NCI-H2081 treated with DMSO at 0.1 percent for 48 hours (cell line): ENCODE data around the gene SLC39A3.

ENCODE experiments used
- DNase-seq: peaks from one replicate; lab custom pipeline; 2025; lab: John Stamatoyannopoulos, UW

The SLC39A3 gene

DNA sequence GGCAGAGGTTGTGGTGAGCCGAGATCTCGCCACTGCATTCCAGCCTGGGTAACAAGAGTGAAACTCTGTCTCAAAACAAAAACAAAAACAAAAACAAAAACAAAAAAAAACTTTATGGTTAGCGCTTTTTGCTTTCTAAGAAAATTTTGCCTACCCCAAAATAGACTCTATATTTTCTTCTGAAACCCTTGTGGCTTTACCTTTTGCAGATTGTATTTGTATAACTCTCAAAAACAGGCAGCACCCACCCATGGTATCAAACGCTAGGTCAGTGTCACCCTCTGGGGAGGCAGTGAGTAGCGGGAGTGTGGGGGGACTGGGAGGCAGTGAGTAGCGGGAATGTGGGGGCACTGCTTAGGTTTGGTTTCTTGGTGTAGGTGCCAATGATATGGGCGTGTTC, 7.5 kb upstream of the SLC39A3 start:
- no peak for DNase-seq

DNA sequence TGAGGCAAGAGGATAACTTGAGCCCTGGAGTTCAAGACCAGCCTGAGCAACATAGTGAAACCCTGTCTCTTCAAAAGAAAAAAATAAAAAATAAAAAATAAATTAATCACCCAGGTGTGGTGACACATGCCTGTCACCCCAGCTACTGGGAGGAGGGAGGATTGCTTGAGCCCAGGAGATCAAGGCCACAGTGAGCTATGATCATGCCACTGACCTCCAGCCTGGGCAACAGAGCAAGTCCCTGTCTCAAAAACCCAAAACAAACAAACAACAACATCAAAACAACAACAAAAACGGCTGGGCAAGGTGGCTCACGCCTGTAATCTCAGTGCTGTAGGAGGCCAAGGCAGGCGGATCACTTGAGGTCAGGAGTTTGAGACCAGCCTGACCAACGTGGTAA, 4.3 kb upstream of the SLC39A3 start:
- DNase-seq, result no peak

DNA sequence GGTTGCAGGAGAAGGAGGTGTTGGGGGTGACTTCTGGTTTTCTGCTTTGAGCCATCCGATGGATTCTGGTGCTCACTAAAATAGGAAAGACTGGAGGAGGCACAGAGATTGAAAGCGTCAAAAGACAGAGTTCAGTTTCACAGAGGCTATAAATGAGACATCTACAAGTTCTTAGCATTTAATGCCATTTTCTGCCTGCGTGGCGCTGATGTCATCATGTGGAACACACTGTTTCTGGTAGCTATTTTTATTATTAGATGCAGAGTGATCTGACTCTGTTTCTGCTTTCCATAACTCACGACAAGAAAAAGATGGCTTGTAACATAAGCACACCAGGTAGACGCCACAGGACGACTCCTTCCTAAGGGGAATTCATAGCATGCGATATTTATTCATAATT, 3.3 kb upstream of the SLC39A3 start:
- DNase-seq, result no peak

DNA sequence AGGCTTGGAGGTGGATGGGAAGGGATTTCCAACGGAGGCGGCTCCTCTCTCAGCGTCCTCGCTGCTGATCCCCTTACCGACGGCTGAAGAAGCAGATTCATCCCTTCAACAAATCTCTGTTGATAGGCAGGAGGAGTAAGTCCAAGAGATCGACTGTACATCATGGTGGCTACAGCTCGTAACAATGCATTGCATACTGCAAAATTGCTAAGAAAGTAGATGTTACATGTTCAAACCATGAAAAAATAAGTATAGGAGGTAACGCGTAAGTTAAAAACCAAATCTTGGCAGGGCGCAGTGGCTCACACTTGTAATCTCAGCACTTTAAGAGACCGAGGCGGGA, 468 bp upstream of the SLC39A3 start:
- DNase-seq, result no peak

DNA sequence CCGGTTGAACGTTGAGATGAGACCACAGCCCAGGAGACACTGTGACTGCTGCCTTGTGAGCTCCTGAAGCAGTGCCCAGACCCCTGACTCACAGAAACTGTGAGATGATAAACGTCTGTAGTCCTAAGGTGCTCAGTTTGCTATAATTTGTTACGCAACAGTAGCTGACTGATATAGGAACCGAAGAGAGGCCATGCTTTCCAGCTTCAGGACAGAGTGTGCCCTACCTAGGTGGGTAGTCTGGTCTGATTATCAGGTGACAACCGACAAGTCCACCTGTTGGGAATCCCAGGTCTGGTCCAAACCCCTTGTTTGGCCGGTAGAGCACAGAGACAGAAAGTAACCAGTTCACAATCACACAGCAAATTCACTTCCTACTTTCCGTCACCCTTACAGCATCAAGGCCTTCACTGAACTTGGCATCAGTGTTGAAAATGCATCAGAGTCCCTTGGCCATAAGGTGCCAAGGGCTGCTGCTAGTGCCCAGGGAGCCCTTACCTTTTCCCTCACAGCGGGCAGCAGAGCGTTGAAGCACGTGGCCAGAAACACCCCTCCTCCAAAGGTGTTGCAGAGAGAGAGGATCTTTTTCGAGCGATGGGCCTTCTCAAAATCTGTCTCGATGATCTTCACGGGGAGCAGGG, 3.1 kb downstream of the SLC39A3 start:
- no peak for DNase-seq

DNA sequence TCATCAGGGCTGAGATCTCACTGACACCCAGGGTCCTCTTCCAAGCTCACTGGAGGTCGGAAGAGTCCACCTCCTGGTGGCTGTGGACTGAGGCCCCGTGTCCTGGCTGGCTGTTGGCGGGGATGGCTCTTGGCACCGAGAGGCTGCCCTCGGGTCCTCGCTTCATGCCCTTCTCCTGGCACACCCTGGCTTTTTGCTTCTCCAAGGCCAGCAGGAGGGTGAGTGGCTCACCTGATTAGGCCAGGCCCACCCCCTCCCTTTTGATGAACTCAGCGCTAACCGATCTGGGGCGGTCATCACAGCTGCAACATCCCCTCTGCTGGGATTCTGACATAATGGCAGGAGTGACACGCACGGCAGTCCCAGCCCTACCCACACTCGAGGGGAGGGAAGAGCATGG, 4.4 kb downstream of the SLC39A3 start:
- DNase-seq, result no peak

DNA sequence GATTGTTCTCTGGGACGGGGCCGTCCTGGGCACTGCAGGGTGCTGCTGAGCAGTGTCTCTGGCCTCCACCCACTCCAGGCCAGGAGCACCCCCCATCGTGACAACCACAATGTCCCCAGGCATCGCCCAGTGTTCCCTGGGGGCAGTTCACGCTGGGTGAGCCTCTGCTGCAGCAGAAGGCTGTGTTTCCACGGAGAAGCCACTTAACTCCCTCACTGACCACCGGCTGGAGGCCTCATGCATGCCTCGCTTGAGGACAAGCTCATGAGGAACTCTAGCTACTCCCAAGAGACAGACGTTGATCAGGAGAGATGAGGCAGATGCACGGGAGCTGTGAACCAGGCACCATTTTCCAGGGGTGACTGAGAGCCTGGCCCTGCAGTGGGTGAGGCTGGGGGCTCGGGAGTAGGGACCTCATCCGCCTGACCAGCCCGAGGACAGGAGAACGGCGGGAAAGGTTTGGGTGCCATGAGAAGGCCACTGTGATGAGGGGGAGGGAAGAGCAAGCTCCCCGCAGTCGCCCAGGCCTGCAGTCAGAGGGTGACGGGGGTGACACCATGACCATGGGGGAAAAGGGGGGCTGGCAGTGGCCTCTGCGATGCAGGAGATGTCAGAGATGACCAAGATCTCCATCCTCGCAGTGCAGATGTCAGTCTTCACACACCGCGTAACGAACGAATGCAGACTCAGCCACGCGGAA, 5.1 kb downstream of the SLC39A3 start:
- no peak for DNase-seq

DNA sequence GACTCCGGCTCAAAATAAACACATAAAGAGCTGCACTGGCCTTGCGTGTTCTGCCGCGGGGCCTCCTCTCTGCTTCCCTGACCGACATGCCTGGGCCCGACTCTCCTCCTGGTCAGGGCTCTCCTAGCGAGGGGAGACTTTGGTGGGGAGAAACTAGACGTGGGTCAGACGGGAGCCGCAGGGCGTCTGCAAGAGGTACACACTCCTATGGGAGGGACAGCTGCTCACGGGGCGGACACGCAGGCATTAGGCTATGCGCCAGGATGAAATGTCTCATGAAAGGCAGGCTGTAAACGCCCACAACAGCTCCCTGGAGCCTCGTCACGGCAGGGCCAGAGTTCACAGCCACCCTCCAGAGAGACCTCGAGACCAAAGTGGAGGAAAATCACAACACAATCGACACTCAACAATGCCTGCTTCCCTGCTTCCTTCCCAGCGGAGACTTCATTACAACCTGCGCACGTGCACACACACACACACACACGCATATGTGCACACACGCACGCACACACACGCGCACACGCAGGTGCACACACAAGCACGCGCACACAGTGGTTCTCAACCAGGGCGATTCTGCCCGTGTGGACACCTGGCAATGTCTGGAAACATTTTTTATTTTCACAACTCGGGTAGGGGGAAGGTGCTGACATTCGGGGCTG, 5.8 kb downstream of the SLC39A3 start:
- no peak for DNase-seq

DNA sequence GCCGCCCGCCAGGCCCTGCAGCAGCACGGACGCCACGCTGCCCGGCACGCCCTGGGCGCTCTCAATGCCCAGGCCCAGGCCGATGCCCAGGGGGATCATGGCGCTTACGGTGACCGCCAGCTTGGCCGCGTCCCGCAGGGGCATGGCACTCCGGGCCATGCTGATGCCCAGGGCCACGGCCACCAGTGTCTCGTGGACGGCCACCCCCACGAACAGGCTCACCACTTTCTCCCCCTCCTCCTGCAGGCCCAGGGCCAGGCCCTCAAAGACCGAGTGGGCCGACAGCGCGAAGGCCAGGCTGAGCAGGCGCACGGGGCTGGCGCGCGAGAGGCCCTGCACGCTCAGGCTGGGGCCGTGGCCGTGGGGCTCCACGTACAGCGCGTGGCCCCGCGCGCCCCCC, 6.9 kb downstream of the SLC39A3 start:
- DNase-seq, result no peak

DNA sequence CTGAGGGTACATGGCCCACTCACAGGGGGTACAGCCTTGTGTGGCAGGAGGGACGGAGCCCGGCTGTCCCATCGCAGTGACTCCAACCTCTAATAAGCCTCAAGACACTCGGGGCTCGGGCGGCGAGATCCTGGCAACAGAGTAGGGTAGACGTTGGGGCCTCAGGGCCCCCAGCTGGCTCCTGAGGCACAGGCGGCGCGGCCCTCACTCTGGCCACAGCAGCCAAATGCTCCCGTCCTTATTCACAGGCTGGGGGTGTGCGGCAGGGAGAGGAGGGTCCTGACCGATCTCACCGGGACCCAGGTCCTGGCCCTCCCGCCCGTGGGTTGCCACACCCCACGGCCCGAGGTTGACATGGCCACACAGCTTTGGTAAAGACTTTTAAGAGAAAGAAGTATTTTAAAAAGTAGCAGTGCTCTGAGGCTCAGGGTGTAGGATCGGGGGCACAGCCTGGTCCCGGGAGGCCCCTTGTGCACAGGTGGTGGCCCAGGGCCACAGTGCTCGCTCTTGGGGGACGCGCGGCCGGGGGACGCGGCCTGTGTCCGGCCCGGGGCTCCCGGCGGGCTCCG, 7.6 kb downstream of the SLC39A3 start:
- no peak for DNase-seq

DNA sequence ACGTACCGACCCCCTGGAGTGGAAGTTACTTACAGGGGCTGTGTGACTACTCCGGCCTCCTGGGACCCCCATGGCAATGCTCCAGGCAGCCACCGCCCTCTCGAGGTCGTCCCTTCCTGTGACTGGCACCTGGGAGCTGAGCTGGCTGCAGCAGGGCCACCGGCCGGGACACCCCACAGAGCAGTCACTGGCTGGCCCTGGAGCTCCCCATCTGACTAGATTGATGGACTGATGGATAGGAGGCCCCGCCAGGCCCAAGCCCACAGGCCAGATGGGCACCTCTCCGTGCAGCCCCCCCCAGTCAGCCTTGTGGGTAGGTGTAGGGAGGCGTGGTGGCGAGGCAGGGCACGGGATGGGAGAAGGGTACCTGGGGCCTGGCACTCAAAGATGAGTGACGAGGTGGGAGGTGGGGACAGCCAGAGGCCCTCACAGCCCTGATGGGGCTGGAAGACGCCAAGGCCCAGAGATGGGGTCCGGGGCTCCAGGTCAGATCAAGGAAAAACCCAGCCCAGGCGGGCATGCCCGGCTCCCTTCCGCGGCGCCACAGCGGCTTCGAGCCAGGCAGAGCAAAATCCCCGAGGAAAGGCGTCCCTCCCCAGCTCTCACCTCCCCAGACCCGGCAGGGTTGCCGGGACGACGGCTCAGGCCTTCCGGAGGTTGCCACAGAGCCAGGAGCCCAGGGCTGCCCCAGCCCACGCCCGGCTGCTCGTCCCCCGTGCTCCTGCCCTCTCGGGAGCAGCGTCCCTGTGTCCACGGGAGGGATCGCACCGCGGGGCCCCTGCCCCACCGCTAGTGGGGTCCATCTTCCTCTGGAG, 8.4 kb downstream of the SLC39A3 start:
- DNase-seq, result no peak

DNA sequence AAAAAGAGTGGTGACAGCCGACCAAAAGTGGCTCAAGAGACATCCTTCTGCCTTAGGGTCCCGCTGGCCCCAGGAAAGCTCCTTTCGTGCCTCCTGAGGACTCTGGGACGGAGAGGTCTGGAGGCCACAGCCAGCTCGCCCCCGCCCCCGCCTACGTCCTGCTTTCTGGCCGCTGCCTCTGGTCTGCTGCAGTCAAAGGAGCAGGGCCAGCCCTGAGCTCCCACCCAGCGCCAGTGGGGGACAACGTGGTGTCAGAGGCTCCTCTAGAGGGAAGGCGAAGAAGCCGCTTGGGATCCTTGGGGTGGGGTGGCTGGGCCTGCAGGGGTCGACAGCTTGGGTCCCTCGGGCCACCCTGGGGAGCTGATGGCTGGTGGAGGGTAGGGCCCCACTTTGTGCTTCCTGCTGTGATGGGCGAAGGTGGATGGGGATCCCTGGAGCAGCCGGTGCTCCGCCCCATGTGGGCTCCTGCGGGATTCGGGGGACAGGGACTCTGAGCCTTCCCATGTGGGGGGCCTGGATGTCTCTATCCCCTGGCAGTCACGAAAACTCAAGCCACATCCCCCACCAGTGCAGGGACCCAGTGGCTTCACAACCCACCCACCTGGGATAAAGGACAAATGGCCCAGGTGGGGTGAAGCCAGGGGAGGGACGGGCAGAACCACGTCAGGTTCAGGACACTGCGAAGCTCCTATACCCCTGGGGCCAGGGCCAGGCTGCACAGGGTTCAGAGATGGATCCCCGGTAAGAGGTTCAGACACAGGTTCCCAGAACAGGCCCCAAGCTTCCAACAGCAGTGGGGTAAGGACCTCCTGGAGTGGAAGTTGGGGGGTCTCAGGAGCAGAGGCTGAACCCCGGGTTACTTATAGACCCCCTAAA, 9.6 kb downstream of the SLC39A3 start:
- no peak for DNase-seq

DNA sequence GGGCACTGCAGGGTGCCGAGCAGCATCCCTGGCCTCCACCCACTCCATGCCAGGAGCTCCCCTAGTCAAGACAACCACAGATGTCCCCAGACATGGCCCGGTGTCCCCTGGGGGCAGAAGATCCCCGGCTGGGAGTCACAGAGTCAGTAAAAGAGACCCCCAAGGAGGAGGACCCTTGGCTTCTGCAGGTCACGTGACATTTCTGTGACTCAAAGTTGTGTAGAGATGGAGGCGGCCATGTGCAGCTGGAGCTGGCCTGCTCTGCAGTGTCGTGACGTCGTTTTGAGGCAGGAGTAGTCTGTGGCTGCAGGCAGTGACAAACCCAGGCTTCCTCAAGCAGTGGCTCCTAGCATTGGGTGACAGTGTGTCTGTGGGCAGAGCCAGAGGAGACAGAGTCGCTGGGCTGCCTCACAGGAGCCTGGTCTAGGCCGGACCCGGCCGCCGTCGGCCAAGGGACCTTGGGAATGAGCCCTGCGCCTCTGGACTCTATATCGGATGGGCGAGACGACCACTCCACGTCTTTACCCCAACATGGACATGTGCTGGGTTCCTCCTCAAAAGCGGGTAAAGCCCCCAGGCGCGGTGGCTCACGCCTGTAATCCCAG, 10.9 kb downstream of the SLC39A3 start:
- DNase-seq, result no peak

DNA sequence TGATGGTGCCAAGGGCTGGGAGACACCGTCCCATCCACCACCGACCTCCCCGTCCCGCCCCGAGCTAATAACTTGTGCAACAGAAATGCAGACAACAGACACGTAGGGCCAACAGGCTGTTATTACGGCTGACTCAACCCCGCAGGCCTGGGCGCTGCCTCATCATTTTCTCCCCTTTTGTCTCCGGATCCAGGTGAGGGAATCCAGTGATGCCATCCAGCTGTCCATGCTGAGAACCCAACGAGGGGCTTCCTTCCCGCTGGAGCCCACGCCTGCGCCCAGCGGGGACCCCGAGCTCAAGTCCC, 12.2 kb downstream of the SLC39A3 start:
- DNase-seq, result no peak

DNA sequence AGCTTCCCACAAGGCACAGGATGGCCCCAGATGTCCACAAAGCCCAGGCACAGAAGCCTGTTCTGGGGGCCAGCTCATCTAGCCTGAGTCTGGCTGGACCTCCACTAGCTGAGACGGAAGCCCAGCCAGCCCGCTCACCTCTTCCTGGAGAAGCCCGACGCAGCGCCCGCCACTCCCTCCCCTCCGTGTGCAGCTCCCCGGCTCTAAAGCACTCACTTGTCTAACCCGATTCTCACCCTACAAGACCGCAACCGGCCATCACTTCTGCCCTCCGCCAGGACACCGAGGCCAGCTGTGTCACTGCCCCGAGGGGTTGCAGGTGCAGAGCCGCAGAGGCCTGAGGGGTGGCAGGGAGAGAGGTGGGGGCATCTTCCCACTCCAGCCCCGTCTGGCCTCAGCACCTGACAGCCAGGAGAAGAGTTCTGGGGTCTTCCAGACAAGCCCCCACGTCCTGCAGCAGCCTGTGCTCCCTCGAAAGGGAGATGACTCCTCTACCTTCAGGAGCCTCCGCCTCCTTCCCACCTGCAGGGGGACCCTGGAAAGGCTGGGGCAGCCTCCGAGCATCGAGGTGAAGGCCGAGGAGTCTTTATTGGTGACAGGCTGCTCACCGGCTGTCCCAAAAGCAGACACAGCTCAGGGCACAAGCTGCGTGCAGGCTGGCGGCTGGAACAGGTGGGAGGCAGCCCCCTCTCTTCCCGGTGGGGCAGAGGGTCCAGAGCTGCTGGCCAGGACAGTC, 12.7 kb downstream of the SLC39A3 start:
- no peak for DNase-seq

DNA sequence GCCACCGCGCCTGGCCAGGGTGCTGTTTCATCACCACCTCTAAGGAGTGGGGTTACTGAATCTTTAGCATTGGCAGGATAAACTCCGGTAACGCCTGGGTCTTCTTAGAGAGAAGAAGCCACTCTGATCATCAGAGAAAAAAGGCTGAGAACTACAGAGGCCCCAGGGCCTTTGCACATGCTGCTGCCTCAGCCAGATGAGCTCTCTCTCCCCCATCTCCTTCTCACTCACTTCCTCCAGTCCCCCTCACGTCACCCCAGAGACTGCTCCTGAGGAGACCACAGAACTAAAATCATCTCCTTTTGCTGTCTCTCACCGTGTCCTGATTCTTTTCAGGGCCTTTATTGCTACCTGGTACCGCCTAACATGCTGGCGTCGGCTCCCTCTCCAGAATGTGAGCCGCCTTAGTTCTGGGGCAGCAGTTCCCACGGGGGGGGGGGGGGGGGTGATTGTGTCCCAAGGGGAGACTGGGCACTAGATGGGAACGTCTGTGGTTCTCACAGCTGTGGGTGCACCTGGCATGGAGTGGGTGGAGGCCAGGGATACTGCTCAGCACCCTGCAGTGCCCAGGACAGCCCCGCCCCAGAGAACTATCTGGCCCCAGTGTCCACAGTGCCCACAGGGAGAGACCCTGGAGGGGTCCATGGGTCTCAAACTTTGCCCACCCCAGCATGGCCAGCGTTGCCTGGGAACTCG, 13.5 kb downstream of the SLC39A3 start:
- DNase-seq, result no peak

DNA sequence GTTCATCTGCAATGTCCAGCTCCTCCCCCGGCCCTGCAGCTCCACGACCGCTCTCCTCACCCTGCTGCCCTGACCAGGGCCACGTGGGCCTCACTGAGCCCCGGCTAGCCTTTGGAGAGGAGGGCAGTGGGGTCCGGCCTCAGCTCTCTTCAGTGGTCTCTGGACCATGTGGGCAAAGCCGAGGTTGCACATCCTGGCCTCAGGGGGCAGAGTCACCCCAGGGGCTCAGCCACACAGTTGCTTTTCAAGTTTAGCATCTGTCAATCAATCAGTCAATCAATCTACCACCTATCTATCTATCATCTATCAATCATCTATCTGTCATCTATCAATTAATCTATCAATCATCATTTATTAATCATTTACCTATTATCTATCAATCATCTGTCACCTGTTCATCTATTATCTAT, 15.7 kb downstream of the SLC39A3 start:
- DNase-seq, result no peak

DNA sequence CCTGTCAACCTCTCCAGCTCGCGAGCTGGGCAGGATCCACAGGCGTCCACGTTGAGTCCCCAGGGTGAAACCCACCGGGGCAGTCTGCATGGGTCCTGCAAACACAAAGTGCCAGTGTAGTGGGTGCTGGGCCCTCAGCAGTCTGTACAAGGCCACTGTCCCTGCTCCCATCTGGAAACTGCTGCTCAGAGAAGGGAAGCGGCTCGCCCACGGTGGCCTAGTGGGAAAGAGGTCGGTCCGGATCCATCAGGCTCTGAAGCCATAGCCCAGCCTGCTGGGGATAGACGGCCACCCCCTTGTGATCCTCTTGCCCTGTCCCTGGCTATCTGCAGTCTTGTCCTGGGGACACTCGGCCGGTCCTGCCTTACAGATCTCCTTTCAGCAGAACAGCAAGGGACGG, 16.1 kb downstream of the SLC39A3 start:
- no peak for DNase-seq

DNA sequence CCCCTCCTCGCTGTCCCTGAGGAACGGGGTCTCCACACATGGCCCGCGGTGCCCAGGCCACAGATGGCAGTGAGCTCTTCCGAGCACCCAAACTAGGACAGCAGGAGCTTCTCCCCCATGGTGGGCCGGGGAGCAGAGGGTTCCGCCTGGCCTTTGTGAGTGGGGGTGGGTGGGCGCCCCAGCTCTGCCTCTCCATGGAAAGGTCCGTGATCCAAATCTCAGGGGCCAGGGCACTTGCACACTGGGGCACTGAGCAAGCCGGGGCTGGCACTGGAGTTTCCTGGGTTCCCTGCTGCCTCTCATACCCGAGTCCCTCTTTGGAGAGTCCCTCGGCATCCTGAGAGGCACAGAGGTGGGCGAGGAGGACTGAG, 16.5 kb downstream of the SLC39A3 start:
- no peak for DNase-seq
